22Rv1 (cell line): ENCODE data around the gene ASIC3.
A peak's percentile ranks its signal among the peaks of the same experiment; 100 is the strongest.

ENCODE experiments used
- H3K27ac ChIP-seq: fragments of 450-650 bp; 2 replicates; pipeline ENCODE4 v1.5.1; 2017
- ZFX ChIP-seq: fragments of 450-650 bp; IDR thresholded peaks from 2 replicates; pipeline ENCODE4 v1.6.1; 2017; ENCODE audit warnings: antibody characterized with exemption, borderline replicate concordance
- TF ChIP-seq, protein P1 (sequence below): fragments of 450-650 bp; IDR thresholded peaks from 2 replicates; pipeline ENCODE4 v1.5.1; 2017; ENCODE audit warnings: mild to moderate bottlenecking

ASIC3 gene

DNA sequence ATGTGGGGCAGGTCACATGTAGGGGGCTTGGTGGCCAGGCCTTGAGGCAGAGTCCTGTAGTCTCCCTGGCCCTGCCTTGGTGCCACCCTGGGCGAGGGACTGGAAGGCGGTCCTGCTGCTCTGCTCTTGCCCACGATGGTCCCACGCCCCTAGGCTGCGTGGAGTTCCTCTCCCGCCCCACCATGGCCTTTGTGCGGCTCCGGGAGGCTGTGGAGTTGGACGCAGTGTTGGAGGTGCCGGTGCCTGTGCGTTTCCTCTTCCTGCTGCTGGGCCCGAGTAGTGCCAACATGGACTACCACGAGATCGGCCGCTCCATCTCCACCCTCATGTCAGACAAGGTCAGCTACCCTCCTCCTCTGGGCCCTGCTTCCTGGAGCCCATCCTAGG, 22.2 kb downstream of the ASIC3 start:
- no peak overlapping the region for H3K27ac ChIP-seq
- TF ChIP-seq ZFX = no peak
- TF ChIP-seq, protein P1, sequence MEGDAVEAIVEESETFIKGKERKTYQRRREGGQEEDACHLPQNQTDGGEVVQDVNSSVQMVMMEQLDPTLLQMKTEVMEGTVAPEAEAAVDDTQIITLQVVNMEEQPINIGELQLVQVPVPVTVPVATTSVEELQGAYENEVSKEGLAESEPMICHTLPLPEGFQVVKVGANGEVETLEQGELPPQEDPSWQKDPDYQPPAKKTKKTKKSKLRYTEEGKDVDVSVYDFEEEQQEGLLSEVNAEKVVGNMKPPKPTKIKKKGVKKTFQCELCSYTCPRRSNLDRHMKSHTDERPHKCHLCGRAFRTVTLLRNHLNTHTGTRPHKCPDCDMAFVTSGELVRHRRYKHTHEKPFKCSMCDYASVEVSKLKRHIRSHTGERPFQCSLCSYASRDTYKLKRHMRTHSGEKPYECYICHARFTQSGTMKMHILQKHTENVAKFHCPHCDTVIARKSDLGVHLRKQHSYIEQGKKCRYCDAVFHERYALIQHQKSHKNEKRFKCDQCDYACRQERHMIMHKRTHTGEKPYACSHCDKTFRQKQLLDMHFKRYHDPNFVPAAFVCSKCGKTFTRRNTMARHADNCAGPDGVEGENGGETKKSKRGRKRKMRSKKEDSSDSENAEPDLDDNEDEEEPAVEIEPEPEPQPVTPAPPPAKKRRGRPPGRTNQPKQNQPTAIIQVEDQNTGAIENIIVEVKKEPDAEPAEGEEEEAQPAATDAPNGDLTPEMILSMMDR = no peak

DNA sequence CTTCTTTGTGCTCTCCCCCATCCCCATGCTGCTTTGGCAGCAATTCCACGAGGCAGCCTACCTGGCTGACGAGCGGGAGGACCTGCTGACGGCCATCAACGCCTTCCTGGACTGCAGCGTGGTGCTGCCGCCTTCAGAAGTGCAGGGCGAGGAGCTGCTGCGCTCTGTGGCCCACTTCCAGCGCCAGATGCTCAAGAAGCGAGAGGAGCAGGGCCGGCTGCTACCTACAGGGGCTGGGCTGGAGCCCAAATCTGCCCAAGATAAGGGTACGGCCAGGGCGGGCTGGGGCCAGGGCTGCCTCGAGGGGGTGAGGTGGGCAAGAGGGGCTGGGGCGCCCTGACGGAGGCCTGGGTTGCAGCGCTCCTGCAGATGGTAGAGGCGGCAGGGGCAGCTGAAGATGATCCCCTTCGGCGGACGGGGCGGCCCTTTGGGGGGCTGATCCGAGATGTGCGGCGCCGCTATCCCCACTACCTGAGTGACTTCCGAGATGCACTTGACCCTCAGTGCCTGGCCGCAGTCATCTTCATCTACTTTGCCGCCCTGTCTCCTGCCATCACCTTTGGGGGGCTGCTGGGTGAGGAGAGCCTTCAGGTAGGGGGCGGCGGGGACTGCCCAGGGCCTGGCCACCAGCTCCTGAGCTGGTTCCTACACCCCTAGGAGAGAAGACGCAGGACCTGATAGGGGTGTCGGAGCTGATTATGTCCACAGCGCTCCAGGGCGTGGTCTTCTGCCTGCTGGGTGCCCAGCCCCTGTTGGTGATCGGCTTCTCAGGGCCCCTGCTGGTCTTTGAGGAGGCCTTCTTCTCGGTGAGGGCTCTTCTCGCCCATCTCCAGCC, 22.9 kb downstream of the ASIC3 start:
- no peak overlapping the region; the same call in 1 of the 2 replicates for H3K27ac ChIP-seq
- TF ChIP-seq, protein P1 = no peak
- TF ChIP-seq ZFX = no peak

GRCh38 chr7:151073990-151074389, 25.7 kb downstream of the ASIC3 start:
- H3K27ac ChIP-seq = peak overlapping the region; percentile 100; the same call in 1 of the 2 replicates
- no peak for TF ChIP-seq ZFX
- TF ChIP-seq, protein P1 = no peak

GRCh38 chr7:151074817-151075661, 26.7 kb downstream of the ASIC3 start:
- no peak for TF ChIP-seq ZFX
- TF ChIP-seq, protein P1 = no peak
- peak overlapping the region; percentile 100 for H3K27ac ChIP-seq

- no peak for TF ChIP-seq ZFX
- TF ChIP-seq, protein P1 = no peak
- peak overlapping the region; percentile 100 for H3K27ac ChIP-seq
Measured at GRCh38 chr7:151075662-151075971, 27.3 kb downstream of the ASIC3 start.

DNA sequence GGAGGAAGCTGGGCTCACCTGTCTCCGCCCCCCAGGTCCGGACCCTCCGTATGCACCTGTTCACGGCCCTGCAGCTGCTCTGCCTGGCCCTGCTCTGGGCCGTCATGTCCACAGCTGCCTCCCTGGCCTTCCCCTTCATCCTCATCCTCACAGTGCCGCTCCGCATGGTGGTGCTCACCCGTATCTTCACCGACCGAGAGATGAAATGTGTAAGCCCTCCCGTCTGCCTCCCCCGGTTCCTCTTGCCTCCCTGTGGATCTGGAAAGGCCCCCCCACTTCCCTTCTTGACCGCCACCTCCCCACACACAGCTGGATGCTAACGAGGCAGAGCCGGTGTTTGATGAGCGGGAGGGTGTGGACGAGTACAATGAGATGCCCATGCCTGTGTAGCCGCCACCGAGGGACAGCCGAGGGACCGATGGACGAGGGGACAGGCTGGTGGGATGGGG, 27.7 kb downstream of the ASIC3 start:
- peak overlapping the region; percentile 100 for H3K27ac ChIP-seq
- no peak for TF ChIP-seq ZFX
- TF ChIP-seq, protein P1 = no peak
